HG03571 (cell line): ENCODE results near the gene RTN4R.
"Not testable (repeated sequence)": the region's sequence is repeated elsewhere in the genome, so short reads cannot be mapped to it uniquely, and the experiment has no call there.

Experiments
- ATAC-seq: cut with Tn5 transposase; IDR thresholded peaks from one replicate; pipeline ENCODE4 v1.9.1; 2021; ENCODE audit not compliant: unreplicated experiment

The RTN4R gene

DNA sequence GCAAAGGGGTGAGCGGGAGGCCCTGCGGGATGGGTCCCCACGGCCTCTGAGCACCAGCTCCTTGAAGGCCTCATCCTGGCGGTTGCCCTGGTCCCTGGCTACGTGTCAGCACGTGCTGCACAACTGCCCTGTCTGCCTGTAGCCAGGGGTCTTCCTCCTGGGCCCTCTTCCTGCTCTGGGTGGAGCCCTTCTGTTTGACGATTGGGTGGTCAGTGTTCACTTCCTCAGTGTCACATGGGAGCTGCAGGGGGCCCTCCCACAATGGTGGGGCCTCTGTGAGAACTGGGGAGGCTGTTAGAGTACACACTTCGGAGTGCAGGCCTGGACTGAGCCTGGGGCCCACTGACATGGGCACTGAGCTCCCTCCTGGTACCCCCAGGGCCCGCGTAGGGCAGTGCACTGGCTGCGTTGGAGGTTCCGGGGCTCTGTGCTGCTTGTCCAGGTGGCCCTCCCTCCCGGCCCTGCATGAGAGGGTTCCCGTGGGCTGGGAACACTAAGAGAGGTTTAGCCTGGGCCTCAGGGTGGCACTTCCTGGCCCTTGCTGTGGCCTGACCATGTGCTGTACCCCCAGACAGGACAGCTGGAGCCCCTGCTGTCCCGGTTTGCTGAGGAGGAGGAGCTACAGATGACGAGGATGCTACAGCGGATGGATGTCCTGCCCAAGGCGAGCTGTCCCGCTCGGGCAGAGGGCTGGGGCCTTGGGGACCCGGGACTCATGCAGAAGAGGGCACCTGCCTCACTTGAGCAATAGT lies 38.0 kb upstream of the RTN4R start:
- no peak for ATAC-seq

DNA sequence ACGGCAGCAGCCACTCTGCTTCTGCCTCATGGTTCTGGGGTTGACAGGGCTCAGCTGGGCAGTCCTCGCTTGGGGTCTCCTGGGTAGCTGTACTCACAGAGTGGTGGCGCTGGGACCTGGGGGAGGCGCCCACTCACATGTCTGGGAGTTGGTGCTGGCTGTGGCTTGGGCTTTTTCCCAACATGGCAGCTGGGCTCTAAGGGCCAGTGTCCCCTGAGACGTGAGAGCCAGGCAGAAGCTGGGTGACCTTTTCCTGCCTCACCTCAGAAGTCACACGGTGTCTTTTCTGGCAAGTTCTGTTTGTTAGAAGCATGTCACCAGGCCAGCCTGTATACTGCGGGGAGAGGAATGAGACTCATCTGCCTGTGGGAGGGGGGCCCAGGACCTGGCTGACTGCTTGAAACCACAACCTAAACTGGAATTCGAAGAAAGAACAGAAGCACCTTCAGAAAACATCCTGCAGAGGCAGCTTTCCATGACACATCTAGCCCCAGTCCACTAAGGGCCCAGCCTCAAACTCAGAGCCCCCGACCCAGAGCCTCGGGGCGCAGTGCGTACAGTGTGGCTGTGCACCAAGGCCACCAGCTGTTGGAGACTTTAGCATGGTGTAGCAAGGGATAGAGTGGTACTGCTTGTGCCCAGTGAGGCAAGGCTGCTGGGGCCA lies 37.2 kb upstream of the RTN4R start:
- not testable (repeated sequence) for ATAC-seq

DNA sequence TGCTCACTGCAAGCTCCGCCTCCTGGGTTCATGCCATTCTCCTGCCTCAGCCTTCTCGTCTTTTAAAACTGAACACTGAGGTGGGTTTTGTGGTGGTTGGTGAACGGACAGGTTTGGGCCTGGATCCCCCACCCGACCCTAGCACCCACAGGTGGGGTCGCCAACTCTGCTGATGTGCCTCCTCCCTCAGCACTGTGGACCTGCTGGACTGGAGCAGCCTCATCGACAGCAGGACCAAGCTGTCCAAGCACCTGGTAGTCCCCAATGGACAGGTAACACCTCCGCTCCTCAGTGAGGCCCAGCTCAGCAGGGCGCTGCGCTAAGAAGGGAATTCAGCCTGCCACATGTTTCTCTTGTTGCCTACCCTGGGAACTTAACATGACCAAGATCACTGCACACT lies 36.5 kb upstream of the RTN4R start:
- no peak for ATAC-seq

DNA sequence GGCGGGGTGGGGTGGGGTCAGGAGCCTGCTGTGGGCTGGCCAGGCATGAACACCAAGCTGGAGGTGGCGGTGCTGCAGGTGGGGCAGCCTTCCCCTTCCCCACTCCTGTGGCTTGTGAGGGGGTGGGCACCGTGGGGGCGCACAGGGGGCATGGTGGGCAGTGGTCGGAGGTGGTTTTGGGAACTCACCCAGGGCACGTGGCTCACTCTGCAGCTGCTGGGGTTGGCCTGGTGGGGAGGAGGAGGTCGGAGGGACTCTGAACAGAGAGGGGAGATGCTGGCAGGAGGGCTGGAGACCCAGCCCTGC lies 35.1 kb upstream of the RTN4R start:
- ATAC-seq, result not testable (repeated sequence)

DNA sequence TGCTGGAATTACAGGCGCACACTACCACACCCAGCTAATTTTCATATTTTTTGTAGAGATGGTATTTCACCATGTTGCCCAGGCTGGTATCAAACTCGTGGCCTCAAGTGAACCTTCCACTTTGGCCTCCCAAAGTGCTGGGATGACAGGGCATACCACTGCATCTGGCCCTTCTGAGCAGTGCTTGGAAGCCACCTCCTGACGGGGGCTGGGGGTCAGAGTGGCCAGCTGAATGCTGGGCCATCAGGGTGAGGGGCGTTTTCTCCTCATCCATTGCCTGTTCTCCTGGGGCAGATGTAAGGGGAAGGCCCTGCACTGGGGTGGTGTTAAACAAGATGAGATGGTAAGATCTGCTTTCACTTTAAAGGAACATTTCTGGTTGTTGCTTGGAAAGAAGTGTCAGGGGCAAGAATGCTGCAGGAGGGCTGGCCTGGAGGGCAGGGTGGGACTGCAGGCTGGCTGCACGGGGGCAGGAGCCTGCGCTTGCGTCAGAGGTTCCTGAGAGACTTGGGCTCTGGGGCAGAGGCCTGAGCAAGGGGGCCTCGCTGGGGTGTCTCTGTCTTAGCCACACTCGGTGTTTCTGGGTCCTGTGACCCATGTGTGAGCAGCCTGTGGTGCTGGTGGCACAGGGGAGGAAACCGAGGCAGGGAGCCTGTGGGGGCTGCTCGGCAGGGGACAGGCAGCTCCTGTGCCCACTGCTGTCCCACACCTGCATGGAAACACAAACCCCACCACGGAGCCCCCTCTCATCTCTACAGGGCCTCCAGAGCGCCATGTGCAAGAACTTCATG lies 34.5 kb upstream of the RTN4R start:
- no peak for ATAC-seq

DNA sequence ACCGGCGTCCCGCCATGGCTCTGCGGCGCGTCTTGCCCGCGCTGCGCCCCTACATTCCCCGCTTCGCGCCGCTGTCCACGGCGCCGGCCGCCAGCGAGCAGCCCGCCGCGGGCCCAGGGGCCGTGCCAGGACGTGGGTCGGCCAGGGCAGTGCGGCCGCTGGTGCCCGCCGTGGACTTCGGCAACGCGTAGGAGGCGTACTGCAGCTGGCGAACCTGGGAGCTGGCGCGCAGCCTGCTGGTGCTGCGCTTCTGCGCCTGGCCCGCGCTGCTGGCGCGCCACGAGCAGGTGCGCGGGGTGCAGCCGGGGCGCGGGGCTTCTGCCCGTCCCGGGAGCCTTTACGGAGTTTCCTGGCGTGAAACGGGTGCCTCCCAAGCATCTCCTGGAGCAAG lies 31.6 kb upstream of the RTN4R start:
- ATAC-seq, result no peak

DNA sequence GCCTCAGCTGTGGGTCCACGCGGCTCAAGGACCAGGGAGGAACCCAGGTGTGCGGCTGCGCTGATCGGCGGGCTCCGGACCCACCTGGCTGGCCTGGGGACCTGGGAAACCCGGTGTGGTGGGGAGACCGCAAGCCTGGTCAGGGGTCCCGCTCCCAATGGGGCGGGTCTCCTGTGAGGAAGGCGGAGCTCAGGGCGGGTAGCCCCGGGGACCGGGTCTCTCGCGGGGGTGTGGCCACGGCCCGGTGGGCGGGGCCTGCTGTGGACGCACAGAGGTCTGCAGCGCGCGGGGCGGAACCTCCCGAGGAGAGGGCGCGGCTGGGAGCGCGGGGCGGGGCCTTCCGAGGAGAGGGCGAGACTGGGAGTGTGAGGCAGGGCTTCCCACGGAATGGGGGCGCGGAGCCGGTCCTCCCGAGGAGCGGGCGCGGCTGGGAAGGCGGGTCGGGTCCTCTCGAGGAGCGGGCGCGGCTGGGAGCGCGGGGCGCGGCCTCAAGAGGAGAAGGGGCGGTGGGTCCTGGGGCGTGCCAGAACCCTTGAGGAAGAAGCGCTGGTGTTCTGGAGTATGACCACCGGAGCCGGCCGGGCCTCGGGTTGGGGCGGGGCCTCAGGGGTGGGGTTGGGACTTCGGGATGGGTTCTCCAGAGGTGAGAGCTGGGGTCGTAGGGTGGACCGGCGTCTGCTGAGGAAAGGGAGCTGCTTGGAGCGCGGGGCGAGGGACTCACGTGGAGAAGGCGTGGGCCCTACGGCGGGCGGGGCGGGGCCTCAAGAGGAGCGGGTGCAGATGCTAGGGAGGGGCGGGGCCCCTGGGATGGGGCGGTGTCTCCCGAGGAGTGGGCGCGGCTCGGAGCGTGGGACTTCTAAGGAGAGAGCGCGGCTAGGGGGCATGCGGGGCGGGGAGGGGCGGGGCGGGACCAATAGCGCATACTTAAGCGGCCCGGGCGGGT lies 31.0 kb upstream of the RTN4R start:
- peak; percentile 63 for ATAC-seq

DNA sequence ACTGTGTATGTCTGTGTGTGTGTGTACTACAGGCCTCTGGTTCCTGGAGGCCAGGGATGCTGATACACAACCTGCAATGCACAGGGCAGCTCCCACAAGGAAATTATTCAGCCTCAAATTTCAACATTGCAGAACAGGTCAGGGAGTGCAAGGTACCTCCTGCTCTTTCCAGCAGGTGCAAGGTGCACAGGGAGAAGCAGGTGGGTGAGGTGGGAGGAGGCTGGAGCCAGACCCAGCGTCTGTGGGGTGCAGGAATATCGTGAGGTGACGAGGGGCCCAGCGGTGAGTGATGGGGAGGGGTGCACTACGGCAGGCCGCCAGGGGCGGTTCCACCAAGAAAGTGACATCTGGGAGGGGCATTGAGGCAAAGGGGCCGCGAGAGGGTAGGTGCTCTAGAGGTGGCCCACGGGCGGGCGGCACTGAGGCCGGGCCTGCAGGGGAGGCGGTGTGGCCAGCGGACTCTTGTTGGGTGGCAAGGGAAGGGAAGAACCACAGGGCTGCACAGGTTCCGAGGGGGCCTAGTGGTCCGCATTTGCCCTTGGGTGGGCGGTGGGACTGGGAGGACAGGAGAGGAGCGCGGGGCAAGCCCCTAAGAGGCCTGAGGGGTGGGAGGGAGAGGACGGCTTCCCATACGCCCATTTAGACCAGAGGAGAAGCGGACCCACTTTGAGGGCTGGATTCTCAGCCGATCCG lies 30.1 kb upstream of the RTN4R start:
- ATAC-seq, result no peak

DNA sequence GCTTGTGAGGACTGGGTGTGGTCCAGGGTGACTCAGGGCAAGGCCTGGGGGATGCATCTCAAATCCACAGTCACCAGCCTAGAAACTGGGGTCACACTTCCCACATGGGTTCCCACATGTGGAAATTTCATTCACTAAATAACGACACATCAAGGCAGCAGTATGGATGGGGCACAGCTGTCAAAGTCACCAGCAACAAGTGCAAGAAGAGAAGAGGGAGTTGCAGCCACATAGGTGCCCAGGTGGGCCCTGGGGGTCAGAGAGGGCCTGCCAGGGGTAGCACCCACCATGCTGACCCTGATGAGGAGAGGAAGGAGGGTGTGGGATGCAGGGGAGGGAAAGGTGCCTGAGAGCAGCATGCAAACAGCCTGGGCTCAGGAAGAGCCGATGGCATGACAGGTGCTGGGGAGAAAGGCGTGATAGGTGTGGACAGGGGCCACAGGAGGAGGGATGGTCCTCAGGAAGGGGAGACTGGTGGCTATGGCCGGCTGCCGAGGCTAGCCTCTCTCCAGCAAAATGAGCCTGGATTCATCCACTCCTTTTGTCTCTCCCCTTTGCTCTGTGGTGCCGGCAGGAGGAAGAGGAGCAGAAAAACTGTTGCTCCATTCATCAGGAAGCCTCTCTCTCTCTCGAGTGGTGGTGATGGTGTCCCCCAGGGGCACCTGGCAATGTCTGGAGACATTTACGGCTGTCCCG lies 29.4 kb upstream of the RTN4R start:
- no peak for ATAC-seq

DNA sequence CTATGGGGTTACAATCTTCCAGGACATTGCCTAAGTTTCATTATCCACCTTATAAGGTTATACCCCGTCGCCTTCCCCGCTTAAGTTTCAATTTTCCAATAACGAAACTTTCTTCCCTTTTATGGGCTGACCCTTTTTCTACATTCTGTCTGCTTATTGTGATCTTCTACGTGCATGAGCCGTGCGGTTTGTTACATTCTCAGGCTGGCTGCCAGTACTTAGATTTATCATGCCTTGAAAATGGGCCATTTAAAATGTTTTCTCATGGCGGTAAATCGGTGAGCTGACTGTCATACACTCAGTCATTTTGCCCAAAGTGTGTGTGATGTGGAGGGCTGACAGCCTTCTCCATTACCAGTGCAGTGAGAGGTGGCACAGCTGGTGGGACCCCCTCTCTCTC lies 28.5 kb upstream of the RTN4R start:
- no peak for ATAC-seq

DNA sequence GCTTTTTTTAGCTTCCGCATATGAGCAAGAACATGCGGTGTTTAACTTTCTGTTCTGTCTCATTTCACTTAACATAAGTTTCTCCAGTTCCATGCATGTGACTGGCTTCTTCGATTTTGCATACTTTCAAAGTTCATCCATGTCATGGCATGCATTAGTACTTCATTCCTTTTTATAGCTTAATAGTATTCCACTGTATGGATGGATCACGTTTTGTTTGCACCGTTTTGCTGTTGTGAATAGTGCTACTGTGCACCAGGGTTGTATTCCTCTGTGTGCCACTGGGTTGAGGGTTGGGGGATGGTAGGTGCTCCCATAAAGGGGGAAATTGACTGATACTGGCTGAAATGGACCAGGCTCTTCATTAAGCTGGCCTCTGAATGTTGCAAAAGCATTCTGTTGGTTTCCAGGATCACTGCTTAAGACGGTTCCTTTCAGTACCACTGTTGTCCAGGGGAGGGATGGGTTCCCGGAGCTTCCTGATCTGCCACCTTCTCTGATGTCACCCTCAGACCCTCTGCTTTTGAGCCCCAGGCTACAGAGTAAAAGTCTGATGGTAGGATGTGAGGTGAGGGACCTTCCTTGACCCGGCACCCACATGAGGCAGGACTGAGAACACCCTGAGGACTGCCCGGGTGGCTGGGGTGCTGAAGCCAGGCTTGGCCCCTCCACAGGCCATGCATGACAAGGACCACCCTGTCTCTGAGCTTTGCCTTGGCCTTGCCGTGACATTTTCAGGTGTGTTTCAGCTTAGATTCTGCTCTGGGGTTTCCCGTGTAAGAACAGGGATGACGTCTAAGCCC lies 27.3 kb upstream of the RTN4R start:
- no peak for ATAC-seq

DNA sequence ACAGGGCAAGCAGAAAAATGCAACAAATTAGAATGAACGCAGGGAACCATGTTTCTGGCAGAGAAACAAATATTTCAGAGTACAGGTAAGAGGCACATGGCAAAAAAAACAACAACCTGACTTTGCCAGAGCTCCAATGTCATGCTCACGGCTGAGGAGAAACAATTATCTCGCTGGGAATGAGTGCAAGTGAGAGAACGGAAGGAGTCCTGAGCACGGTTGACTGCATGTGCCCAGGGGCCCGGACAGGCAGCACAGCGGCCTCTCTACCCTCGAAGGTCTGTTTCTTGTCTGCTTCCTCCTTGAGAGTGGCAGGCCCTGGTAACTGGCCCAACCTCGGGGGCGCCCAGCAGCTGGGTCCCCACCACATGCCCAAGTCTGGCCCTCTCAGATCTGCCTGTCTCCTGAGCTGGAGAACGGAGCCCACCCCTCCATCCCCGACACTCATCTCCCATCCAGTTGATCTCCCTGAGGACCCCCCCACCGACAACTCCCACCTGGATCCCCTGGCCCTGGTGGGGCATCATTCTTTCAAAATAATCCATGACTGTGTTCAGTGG lies 24.6 kb upstream of the RTN4R start:
- no peak for ATAC-seq

DNA sequence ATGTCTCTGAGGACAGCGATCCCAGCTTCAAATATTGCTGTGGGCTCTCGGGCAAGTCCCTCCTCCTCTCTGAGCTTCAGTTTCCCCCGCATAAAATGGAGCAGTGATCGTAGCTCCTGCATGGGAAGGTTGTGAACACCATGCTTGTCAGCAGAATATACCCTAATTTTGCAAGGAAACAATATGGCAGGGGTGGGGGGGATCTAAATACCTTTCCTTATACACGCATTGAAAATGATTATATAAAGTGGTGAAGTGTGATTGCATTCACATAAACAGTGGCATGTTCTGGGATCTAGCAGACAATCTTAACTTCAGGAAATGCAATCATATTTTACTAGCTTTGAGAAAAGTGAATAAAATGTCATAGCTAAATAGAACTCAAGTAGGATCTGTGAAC lies 24.0 kb upstream of the RTN4R start:
- ATAC-seq, result no peak

DNA sequence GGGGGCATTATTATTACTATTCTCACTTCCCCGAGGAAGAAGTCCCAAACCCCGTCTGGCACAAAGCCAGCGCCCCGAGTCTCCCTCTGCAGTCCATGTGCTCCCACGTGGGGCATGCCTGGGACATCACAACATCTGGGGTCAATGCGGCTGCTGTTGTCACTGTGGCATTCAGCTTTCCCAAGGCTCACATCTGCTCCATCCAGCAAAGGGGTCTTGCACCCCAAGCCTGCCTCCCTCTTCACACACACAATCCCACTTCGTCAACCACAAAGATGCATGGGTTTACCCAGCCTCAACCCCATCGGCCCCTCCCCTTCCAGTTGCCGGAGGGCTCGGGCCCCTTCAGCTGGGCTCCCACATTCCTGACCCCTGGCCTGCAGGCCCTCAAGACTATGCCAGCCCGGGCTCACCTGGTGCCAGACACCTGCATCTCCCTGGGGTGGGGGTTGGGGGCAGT lies 23.5 kb upstream of the RTN4R start:
- ATAC-seq, result no peak

DNA sequence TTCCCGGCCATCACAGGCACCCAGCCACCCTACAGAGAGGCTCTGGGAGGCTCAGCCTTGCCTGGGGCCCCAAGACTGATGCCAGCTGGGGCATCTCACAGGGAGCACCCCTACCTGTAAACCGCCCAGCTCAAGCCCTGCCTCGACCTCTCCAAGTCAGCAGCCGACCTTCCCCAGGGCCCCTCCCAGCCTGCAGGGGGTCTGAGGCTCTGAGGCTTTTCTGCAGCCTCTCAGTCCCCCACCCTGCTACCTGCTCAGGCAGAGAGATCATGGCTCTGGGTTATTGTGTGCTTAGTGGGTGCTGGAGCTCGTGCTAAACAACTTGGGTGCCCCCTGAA lies 23.1 kb upstream of the RTN4R start:
- no peak for ATAC-seq

DNA sequence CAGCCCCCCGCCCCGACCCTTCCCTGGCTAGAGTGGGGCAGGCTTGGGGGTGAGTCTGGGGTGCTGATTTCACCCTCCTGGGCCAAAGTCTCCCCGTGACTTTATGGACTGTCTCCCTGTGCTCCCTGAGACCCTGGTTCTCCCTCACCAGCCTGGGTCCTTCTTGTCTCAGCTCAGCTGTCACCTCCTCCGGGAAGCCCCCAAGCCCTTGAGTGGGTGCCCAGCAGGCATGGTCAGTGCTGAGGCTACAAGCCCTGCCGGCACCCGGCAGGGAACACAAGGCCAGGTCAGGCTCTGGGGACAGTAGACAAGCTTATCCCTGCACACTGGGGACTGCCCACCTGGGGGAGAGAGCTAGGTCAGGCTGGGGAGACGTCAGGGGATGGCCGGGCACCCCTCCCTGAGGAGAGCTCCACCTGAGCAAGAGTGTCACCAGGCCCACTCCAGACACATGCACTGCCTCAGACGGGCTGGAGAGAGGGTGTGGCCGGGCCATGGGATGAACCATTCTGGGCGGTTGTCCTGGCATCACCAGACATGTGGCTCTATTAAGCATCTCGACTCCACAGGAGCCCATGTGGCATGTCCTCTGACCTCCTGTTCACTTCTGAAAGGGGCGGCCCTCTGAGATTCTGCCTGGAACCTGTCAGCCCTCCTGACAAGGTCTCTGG lies 22.6 kb upstream of the RTN4R start:
- ATAC-seq, result no peak

DNA sequence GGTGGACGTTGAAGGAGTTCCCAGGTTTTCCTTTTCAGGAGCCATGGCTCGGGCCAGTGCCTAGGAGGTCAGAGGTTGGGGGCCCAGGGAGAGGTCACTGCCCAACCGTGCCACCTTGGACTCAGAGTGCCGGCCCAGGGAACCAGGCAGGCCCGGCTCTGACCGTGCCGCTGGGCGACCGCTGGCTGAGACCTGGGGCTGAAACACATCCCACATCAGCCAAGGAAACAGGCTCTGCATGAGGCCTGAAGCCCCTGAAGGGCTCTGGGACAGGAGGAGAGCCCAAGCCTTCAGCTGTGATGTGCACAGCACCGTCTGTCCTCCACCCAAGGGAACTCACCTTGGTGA lies 21.9 kb upstream of the RTN4R start:
- no peak for ATAC-seq
